ENCODE data around the gene THSD4. TPM values are rescaled to one million over a fixed set of nuclear protein-coding genes. Genes with fewer than 3 reads are reported as not detected.
"Not testable (repeated sequence)": the region's sequence is repeated elsewhere in the genome, so short reads cannot be mapped to it uniquely, and the experiment has no call there.

THSD4 gene
- total RNA-seq, 1 donor from 2014 or later: 80.7 TPM

DNA sequence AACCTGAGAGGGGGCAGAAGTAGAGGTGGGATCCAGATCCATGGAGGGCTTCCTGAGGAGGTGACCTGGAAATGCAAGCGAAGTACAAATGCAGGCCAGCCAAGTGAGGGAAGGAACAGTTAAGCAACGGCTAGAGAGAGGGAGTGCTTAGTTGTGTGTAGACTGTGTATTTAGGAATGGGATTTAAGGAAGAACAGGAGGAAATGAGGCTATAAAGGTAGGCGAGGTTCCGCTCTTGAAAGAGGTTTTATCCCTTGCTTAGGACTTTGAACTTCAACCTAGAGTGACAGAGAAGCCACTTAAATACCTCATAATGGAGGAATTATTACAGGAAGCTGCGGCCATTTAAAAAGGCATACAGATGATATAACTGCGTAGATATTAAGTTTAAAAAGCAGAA is 295.1 kb downstream of the THSD4 start:
- intact Hi-C loops (cut with micrococcal nuclease): no loop called here
- ATAC-seq (no peak), DNase-seq (no peak)

DNA sequence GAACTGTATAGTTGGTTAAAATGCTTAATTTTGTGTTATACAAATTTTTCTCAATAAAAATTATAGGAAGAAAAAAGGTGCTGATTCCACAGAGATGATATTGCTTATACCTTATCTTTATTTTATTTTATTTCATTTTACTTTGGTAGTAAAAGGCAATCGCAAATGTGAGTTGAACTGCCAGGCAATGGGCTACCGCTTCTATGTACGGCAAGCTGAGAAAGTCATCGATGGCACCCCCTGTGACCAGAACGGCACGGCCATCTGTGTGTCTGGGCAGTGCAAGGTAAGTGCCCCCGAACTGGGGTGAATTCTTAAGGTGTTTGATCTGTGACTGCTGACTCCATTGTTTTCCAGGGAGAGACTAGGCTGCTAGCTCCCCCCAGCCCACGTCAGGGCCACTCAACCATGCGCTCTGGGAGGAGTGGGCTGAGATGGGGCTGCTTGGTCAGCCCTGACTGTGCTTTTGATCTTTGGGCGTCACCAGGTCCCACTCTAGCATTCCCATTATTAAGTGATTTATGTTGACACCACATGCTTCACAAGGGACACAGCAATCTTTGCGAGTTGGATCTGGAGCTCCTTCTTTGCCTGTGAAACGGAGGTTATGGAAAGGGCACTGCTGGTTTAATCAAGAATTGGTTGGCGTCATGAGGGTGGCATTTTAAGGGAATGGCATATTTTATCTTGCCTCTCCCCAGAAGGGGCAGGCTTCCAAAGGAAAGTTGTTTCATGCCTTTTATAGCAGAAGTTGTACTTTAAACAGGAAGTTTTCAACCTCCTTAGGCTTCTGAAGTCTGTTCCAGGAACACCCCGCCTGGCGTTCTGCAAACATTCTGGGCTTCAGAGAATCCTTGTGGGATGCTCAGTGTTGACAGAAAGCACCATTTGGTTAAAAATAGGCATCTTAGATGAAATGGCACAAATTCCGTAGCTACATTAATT is 296.5 kb downstream of the THSD4 start:
- DNase-seq (no peak), ATAC-seq (peak; percentile 39)
- intact Hi-C loops (cut with micrococcal nuclease): no loop called here

DNA sequence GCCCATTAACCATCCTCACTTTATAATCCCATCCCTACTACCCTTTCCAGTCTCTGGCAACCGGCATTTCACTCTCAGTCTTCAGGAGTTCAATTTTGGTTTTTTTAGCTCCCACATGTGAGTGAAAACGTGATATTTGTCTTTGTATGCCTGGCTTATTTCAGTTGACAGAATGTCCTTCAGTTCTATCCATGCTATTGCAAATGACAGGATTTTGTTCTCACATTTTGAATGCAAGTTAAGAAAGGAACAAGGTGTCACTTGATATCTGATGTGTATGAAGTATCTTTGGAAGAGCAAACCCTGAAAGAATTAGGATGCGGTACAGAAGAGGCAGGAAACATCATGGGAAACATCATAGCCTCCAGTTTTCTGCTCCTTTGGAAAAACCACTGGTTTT is 298.1 kb downstream of the THSD4 start:
- peak; percentile 72 for ATAC-seq
- DNase-seq: no peak
- intact Hi-C loops (cut with micrococcal nuclease): no loop called here

DNA sequence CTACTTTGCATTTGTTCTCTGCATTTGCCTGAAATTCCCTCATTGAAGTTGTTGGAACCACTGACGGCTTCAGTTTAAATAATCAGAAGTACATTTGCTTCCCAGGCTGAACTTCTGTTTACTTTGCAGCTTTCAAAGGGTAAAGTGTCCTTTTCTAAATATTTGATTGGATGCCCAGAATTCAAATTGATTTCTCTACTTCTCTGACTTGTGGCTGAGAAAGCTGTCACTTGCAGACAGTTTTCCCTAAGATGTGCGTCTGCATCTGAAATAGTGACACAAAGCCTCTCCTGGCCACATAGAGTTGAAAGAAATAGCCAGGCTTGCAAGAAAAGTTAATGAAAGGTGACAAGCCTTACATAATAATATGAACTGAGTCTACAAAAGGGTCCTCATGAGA is 299.6 kb downstream of the THSD4 start:
- intact Hi-C loops (cut with micrococcal nuclease): no loop called here
- DNase-seq: no peak
- ATAC-seq: peak; percentile 42

DNA sequence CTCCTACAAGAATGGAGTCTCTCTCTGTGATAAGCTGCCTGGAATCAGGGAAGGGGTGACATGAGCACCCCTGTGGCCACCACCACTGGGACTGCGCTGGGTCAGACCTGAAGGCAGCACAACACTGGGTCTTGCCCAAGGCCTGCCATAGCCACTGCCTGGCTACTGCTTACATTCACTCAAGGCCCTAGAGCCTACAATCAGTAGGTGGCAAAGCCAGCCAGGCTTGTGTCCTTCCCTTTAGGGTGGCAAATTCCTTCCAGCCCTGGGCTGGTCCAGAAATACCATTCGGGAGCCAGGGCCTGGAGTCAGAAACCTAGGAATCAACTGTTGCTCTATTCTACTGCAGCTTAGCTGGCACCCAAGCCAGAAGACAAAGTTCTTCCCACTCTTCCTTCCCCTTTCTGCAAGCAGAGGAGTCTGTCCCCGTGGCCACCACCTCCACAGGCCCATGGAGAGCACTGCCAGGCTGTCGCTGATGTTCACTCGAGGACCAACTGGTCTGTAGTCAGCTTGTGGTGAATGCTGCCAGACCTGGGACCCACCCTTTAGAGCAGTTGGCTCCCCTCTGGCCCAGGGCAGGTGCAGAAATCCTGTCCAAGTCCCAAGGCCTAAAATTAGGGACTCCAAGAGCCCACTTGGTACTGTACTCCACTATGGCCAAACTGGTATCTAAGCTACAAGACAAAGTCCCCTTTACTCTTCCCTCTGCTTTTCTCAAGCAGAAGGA is 307.4 kb downstream of the THSD4 start:
- intact Hi-C loops (cut with micrococcal nuclease): no loop called here
- DNase-seq: no peak
- peak; percentile 55 for ATAC-seq

DNA sequence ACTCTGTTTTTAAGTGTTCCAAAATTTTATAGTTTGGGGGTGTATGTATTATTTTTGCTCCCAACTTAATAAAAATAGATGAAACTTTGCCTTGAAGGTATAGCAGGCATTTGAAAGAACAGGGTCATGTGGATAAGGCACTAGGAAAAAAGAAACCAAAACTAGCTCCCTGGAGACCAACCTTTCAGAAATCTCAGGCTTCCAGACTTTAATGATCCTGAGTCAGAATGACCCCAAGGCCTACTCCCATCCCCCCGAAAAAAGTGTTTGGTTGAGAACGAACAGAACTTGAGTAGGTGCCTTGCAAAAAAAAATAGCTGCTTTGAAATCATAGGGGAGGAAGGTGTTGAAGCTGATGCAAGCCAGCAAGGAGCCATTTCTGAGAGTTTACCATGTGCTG is 309.5 kb downstream of the THSD4 start:
- no peak for DNase-seq
- ATAC-seq: no peak
- intact Hi-C loops (cut with micrococcal nuclease): no loop called here

DNA sequence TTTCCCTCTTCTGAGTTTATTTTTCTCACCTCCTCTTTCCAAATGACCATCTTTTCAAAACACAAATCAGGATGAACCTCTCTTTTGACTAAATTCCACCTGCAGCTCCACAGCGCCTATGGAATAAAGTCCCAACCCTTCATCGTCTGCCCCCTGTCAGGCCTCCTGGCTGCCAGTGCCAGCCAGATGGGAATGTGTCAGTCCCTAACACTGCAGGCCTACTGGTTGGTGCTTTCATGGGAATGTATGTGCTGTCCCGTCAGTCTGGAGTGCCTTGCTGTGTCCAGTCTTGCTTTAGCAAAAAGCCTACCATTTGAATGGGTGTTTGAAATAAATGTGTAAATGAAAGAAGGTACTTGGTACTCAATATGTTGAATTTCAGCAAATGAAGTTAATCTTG is 310.1 kb downstream of the THSD4 start:
- no peak for DNase-seq
- intact Hi-C loops (cut with micrococcal nuclease): no loop called here
- peak; percentile 29 for ATAC-seq

DNA sequence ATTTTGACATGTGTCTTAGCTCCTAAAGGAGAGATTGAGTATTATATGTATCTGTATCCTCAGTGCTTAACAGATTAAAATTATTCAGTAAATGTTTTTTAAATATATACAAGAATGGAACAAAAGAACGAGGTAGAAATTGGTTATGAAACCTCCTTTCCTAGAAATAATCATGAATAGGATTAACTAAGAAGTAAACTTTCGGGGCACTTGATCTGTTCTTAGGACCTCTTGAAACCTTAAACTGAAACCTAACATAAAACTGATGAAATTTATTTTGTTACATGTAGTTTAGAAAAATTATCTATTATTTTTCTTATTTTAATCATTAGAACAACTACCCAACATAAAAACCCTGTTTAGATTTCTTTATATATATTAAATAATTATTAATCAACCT is 311.5 kb downstream of the THSD4 start:
- ATAC-seq (no peak), DNase-seq (no peak)
- intact Hi-C loops (cut with micrococcal nuclease): no loop called here

DNA sequence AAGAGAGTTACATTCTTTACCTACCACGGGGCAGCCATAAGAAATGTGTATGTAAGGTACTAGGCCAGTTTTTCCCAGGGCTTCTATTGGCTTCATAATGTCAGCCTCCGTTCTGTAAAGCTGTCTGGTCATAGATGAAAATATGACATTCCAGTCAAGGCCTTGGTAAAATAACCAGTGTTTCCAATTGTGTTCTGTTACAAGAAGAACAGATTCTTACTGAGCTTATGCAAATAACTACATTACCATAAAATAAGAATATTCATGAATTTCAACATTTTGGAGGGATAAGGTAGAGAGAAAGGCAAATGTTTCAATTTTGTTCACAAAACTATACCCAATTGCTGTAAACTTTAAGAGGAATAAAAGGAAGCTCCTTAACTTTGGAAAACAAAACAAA is 315.5 kb downstream of the THSD4 start:
- ATAC-seq: no peak
- intact Hi-C loops (cut with micrococcal nuclease): no loop called here
- DNase-seq: no peak

DNA sequence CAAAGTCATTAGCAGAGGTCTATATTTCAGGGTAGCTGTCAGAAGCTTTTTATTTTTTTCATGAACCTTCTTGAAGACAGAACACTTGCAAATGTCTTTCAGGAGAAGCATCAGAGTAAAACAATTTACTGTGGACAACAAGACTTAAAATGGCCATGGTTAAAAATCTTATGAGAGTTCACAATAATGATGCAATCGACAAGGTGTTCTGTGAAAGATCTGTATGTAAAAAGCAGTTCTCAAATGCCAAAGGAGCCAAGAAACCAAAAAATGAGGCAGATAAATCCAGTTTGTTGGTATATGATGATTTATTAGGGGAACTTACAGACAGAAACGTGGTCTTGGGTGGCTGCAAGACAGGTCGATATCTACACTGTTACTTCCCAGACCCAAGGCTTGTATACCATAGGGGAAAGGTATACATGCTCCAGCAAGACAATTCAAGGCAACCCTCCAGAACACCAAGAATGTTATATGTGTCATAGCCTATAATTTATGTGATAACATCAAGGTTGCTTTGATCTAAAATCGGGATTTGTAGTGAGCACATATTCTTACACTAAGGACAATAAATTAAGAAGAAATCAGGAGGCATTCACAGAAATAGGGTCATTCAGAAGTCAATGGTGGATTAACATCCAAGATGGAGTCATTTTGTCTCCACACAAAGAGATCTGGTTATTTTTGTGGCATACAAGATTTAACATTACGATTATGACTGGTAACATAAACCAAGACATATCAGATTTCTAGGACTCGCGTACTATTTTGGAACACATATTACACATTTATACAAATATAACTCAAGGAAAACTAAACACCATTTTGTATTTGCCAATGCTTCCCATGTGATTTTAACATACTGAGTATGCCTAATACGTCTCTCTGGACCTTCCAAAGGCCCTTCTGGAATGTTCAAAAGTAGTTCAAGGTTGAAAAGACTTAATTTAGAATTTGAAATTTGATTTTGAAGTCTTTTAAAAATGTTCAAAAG is 316.4 kb downstream of the THSD4 start:
- intact Hi-C loops (cut with micrococcal nuclease): no loop called here
- ATAC-seq (no peak), DNase-seq (no peak)

DNA sequence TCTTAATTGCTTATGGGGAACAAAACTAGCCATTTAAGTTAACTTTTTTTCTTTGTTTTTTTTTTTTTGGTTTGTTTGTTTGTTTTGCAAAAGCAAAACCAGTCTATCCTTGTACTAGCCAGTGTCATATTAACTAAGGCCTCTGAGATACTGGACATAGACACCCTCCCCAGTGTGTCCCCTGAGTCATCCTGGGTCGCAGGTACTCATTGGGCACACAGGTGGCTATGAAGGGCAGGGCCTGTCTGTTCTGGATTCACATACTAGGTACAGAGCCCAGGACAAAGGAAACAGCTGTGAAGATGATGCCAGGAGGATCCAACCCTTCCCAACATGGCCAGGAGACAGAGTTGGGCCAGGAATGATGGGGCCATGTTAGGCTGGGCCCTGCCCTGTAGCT is 318.1 kb downstream of the THSD4 start:
- DNase-seq (no peak), ATAC-seq (no peak)
- intact Hi-C loops (cut with micrococcal nuclease): no loop called here

DNA sequence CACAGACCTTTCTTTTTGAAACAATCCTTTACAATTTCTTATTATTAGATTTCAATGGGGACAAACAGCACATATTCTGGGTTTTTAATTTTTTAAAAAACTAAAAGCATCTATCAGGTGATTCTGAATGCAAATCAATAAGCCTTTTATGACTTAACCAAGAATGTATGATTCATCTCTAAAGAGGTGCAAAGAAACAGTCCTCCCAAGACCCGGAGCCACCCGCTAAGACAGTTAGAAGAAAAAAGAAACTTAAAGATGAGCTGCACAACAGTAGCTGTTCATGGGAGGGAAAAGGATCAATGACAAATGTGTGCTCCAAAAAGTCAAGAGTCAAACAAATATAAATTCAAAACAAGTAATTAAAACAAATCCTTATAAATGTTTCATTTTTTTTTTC is 319.5 kb downstream of the THSD4 start:
- no peak for DNase-seq
- ATAC-seq: no peak
- intact Hi-C loops (cut with micrococcal nuclease): no loop called here

DNA sequence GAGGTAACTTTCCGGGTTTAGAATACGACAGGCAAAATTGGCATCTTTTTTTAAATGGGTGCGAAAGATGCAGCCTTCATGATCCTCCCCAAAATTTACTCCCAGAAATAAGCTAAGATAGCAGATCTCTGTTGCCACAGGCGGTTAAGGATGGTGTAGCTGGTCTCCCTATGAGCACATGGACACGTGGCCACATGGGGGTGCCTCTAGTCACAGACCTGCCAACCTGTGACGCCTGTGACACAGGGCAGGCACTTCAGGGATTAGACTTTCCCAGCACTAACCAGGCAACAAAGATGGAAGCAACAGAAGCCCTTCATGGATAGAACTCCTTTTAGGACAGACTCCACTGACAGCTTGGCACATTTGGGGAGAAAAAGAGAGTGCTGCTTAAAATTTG is 320.3 kb downstream of the THSD4 start:
- intact Hi-C loops (cut with micrococcal nuclease): no loop called here
- no peak for DNase-seq
- peak; percentile 33 for ATAC-seq

DNA sequence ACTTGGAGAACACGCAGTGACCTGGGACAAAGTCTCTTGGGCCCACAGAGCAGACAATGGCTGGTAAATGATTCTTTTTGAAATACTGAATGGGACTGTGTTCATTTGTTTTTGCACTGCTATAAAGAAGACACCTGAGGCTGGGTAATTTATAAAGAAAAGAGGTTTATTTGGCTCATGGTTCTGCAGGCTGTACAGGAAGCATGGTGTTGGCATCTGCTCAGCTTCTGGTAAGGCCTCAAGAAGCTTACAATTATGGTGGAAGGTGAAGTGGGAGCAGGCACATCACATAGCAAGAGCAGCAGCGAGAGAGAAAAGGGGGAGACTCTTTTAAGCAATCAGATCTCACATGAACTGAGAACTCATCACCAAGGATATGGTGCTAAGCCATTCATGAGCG is 321.6 kb downstream of the THSD4 start:
- DNase-seq (no peak), ATAC-seq (no peak)
- intact Hi-C loops (cut with micrococcal nuclease): no loop called here

DNA sequence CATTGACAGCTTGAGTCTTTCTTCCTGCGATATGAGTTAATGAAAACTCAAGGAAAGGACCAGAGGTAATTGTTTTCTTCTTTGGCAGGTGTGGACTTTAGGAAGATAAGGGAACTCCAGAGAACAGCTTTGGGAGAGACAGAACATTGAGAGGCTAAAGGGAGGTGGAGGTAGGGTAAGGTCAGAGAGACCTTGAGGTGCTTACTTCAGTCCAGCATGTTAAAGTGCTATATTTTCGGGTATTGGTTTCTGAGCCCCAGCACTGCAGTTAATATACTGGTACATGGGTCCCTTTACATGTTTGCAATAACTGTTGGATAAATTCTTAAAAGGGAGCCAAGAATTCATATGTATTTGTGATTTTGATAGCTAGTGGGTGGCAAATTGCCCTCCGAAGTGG is 322.1 kb downstream of the THSD4 start:
- DNase-seq: no peak
- no peak for ATAC-seq
- intact Hi-C loops (cut with micrococcal nuclease): no loop called here

DNA sequence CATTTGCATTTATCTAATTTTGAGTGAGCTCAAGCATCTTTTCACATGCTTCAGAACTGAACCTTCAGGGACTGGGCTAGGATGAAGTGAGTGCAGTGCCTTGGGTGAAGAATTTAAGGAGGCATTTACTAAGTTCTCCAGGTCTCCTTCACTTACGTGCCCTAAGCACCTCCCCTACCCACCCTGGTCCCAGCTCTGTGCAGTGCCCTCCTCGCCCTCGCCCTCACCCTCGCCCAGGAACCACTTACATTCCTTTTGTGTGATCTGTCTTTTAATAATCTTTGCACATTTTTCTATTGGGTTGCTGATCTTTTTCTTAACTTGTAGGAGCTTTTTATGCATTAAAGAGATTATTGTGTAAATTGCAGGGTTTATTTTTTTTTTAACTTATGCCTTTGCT is 322.6 kb downstream of the THSD4 start:
- DNase-seq (no peak), ATAC-seq (peak; percentile 14)
- intact Hi-C loops (cut with micrococcal nuclease): no loop called here

DNA sequence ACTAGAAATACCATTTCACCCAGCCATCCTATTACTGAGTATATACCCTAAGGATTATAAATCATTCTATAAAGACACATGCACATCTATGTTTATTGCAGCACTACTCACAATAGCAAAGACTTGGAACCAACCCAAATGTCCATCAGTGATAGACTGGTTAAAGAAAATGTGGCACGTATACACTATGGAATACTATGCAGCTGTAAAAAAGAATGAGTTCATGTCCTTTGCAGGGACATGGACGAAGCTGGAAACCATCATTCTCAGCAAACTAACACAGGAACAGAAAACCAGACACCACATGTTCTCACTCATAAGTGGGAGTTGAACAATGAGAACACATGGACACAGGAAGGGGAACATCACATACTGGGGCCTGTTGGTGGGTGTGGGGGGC is 324.2 kb downstream of the THSD4 start:
- intact Hi-C loops (cut with micrococcal nuclease); DNase-seq; ATAC-seq: not testable (repeated sequence)

DNA sequence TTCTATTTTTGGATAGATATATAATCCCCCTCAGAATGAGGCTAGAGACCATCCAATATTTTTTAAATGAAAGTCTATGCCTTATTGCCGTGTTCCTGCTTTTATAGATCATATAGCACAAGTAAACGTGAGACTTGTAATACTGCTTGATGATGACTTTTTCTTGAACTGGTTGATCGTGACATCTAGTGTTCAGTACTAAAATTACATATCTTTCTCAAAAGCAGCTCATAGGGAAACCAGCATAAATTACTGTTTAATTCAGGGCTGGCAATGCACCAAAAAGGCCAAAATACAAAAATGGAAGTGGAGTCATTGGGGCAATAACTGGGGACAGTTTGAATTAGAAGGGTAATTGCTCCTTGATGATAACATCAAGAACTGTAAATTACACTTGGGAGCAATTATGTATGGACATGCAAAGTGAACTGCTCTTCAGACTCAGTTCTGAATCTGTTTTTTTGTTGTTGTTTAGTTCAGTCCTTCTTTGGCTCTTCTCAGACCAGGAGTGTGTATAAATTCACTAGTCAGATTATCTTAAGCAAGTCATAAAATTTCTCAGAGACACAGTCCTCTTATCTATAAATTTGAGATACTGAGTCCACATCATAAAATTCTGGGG is 325.3 kb downstream of the THSD4 start:
- intact Hi-C loops (cut with micrococcal nuclease): loop anchor here (5.0 kb wide), 2 partner anchors 53 to 328 kb away; no protein-coding TSS in a partner anchor
- DNase-seq (no peak), ATAC-seq (peak; percentile 31)

DNA sequence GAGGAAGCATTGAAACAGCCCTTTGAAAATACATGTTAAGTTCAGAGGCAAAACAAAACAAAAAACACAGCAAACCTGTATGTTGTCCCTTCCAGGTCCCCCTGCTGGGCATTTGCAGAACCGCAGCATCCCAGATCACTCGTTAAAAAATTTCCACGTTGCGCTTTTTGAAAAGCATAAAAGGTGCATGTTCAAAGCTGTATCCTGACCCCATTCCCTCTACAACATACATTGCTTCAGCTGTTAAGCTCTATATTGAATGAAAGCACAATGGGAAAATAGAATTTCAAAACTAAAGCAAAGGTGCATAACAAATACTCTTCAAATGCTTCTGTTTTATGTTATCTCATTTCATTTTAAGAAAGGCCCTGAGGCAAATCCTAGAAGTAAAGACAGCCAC is 328.3 kb downstream of the THSD4 start:
- ATAC-seq (peak; percentile 15), DNase-seq (peak; percentile 73)
- intact Hi-C loops (cut with micrococcal nuclease): loop anchor here (5.0 kb wide), 2 partner anchors 56 to 331 kb away; no protein-coding TSS in a partner anchor

All from left ventricle myocardium superior (tissue), 1 donor.